ENCODE data around the gene ZSCAN9.

The ZSCAN9 gene

GRCh38 chr6:28224131-28225055 is 682 bp upstream of the ZSCAN9 start:
- no peak for DNase-seq

GRCh38 chr6:28226460-28226859 is 1.4 kb downstream of the ZSCAN9 start:
- DNase-seq, result no peak

GRCh38 chr6:28232785-28233184 is 7.7 kb downstream of the ZSCAN9 start:
- no peak for DNase-seq

- DNase-seq, result no peak
Measured at GRCh38 chr6:28235912-28236452, 10.9 kb downstream of the ZSCAN9 start.

GRCh38 chr6:28239636-28240035 is 14.6 kb downstream of the ZSCAN9 start:
- DNase-seq, result no peak

GRCh38 chr6:28240471-28240870 is 15.4 kb downstream of the ZSCAN9 start:
- no peak for DNase-seq

GRCh38 chr6:28243946-28244345 is 18.9 kb downstream of the ZSCAN9 start:
- no peak for DNase-seq

GRCh38 chr6:28245206-28245941 is 20.3 kb downstream of the ZSCAN9 start:
- no peak for DNase-seq

GRCh38 chr6:28248916-28249315 is 23.8 kb downstream of the ZSCAN9 start:
- DNase-seq, result no peak

- no peak for DNase-seq
Measured at GRCh38 chr6:28250747-28251146, 25.7 kb downstream of the ZSCAN9 start.

- DNase-seq, result peak; percentile 43
Measured at GRCh38 chr6:28251661-28252008, 26.6 kb downstream of the ZSCAN9 start.

- peak; percentile 89 for DNase-seq
Measured at GRCh38 chr6:28252009-28252975, 27.2 kb downstream of the ZSCAN9 start, which contains the start of gene ZKSCAN4. TSS of gene ZKSCAN4 (minus strand) at chr6:28252269. CDS start at chr6:28251980, 289 bp downstream.

GRCh38 chr6:28254121-28254519 is 29.0 kb downstream of the ZSCAN9 start:
- DNase-seq, result no peak

- DNase-seq, result no peak
Measured at GRCh38 chr6:28257042-28257441, 32.0 kb downstream of the ZSCAN9 start.

- peak; percentile 56 for DNase-seq
Measured at GRCh38 chr6:28258877-28259777, 34.1 kb downstream of the ZSCAN9 start, which contains the start of gene NKAPL. TSS of gene NKAPL (plus strand) at chr6:28259297. CDS start at chr6:28259372, 75 bp downstream.

- no peak for DNase-seq
Measured at GRCh38 chr6:28263922-28264321, 38.8 kb downstream of the ZSCAN9 start.

GRCh38 chr6:28264834-28265401 is 39.8 kb downstream of the ZSCAN9 start:
- DNase-seq, result no peak

GRCh38 chr6:28266563-28266961 is 41.5 kb downstream of the ZSCAN9 start:
- no peak for DNase-seq

GRCh38 chr6:28266962-28267694 is 42.1 kb downstream of the ZSCAN9 start, which contains the start of gene ZSCAN26:
TSS of gene ZSCAN26 (plus strand) at chr6:28267143. CDS start at chr6:28271920, 4,777 bp downstream.
- peak; percentile 91 for DNase-seq

- no peak for DNase-seq
Measured at GRCh38 chr6:28267695-28268059, 42.6 kb downstream of the ZSCAN9 start.

Data from CD4-positive, alpha-beta T cell treated with Interleukin-21 for 1 hour (primary cell).